ENCODE measurements around the gene PLEKHA7.

Gene PLEKHA7

DNA sequence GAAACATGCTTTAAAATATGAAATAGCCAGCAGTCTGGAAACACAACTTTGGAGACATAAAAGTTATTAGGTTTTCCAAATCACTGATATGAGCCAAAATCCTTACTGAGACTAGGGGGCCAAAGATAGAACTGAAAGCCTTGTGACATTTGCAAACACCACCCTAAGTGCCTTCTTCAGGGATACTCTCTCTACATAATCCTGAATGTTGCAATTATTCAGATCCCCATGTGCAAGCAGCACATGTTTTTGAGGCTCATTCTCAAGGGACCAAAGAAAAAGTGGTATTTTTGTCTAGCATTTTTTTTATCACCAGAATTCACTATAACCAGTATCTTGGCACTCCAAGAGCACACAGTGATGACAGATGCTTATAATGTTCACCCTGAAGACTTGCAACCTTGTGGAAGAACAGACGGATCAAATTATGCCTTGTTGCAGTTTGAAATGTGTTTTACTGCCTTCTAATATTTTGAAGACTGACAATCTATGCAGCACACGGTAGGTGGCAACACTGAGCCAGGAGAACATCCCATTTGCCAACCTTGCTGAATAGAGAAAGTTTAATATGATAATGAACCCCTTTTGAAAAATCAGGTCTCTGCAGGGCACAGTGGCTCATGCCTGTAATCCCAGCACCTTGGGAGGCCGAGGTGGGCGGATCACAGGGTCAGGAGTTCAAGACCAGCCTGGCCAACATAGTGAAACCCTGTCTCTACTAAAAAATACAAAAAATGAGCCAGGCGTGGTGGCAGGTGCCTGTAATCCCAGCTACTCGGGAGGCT lies 78.5 kb downstream of the PLEKHA7 start:
- FAIRE-seq (peak; percentile 94), DNase-seq (ENCODE audit: insufficient read length) (no peak)
- no peak for TF ChIP-seq POLR2A (IDR thresholded peaks at IDR 0.05; ENCODE audit: low read depth, low read length)
- no peak for TF ChIP-seq TAF1 (IDR thresholded peaks at IDR 0.05; ENCODE audit: borderline replicate concordance, low read depth, low read length)
- TF ChIP-seq POLR2AphosphoS5 (IDR thresholded peaks at IDR 0.05; ENCODE audit: low read depth, low read length), result no peak

DNA sequence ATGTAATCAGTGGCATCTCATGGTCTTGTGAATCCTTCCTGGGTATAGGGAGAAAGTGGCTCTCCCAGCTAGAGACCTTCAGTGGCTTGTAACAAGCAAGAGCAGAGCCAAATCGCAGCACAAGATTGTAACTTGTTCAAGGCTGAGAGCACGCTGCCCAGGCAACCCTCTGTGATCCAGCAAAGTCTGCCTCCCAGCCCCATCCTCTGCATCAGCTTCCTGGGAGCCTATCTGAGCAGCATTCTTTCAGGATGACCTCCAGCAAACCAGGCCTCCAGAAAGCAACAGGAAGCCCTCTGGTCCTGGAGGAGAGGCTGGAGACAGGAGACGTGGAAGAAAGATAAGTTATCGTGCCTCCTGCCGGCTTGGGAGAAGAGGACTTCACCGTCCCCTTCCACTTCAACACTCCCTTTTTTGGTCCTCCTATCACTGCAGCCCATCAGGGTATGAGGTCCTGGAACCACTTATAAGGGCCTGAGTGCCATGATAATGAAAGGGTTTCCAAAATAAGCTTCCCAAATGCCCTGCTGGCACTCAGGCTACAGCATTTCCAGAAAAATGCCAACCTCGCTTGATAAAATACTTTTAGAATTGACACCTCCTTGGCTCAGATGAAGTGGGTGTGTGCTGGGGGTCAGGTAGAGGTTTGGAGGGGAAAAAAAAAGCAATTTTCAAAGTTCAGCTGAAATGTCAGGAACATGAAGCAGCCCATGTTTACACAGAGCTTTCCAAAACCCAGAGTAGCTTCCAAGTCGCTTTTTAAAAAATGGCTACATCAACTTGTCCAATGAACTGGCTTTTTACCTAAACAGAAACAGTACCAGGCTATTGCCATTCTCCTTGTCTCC lies 80.2 kb downstream of the PLEKHA7 start:
- FAIRE-seq (no peak), DNase-seq (ENCODE audit: insufficient read length) (no peak)
- TF ChIP-seq POLR2A (IDR thresholded peaks at IDR 0.05; ENCODE audit: low read depth, low read length) (no peak), POLR2AphosphoS5 (IDR thresholded peaks at IDR 0.05; ENCODE audit: low read depth, low read length) (no peak), TAF1 (IDR thresholded peaks at IDR 0.05; ENCODE audit: borderline replicate concordance, low read depth, low read length) (no peak)

DNA sequence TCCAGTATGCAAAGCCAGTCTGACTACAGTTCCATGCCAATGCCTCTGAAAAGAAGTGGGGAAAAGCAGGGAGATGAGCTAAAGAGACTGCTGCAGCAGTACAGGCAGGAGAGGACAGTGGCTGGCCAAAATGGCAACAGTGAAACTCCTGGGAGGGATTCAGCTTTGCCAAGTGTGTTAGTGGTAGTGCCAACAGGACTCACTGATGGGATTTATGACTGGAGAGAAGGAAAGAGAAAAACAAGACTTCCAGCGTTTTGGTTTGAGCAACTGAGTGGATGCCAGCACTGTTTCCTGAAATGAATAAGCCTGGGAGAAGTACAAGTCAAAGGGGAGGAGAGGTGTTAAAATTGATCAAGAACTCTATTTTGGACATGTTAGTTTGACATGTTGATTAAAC lies 80.9 kb downstream of the PLEKHA7 start:
- no peak for FAIRE-seq
- TF ChIP-seq POLR2A (IDR thresholded peaks at IDR 0.05; ENCODE audit: low read depth, low read length) (no peak), TAF1 (IDR thresholded peaks at IDR 0.05; ENCODE audit: borderline replicate concordance, low read depth, low read length) (no peak)
- no peak for DNase-seq (ENCODE audit: insufficient read length)

DNA sequence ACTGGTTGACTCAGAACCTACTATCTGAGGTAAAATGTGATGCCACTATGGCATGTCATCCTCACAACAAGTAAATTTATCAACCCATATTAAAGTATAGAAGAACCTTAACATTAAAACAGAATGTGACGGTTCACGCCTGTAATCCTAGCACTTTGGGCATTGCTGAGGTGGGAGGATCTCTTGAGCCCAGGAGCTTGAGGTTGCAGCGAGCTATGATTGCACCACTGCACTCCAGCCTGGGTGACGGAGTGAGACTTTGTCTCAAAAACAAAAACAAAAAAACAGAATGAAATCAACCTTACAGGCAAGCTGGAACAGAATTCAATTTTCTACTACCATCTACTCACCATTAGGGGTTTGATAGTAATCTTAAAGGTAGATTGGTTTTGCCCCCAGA lies 86.2 kb downstream of the PLEKHA7 start:
- no peak for FAIRE-seq
- TF ChIP-seq POLR2A (IDR thresholded peaks at IDR 0.05; ENCODE audit: low read depth, low read length), result no peak
- no peak for TF ChIP-seq POLR2AphosphoS5 (IDR thresholded peaks at IDR 0.05; ENCODE audit: low read depth, low read length)
- DNase-seq (ENCODE audit: insufficient read length), result no peak

DNA sequence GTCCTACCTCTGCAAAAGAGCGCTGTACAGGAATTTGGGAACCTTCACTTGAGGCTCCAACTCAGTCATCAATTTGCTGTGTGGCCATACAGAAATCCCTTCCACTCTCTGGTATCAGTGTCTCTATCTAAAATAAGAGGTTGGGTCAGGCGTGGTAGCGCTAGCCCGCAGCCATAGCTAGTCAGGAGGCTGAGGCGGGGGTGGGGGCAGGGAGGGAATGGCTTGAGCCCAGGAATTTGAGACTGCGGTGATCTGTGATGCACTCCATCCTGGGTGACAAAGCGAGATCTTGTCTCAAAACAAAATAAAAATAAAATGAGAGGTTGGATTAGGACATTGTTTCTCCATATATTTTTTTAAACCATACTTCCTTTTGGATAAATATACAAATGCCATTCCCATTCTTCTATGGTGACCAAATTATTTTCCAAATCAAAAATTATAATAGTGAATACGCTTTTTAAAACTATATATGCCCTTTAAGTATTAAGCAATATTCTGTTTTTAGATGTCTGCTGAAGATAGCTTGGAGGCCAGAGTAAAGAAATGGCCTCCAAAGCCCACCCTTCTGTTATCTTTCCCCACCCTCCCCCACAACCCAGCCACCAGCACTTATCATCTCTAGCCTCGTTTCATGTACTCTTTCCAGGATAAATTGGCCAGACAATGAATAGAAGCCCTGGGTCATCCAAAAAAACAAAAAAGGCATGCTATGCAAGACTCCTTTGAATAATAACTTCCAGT lies 87.2 kb downstream of the PLEKHA7 start:
- FAIRE-seq (no peak), DNase-seq (ENCODE audit: insufficient read length) (no peak)
- TF ChIP-seq TAF1 (IDR thresholded peaks at IDR 0.05; ENCODE audit: borderline replicate concordance, low read depth, low read length), result no peak
- no peak for TF ChIP-seq POLR2AphosphoS5 (IDR thresholded peaks at IDR 0.05; ENCODE audit: low read depth, low read length)
- no peak for TF ChIP-seq POLR2A (IDR thresholded peaks at IDR 0.05; ENCODE audit: low read depth, low read length)

DNA sequence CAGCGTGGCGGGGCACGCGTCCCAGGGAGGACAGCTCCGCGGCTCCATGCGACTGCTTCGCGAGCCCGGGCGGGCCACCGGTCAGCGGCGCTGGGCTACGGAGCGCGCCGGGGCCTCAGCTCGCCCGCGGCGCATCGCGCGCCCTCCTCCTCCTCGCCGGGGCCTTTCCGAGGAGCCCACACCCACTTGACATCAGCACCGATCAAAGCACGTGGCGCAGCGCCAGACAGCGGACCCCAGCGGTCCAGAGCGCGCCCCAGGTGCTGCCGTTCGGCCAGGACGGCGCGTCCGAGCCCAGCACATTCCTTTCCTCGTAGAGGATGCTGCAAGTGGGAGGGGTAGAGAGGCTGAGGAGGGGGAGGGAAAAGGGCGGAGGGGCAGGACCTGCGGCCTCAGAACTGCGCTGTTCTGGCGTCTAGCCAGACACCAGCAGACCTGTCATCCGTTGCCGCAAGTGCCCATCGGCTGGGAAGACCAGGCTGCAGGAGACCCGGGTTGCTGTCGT lies 88.6 kb downstream of the PLEKHA7 start:
- DNase-seq (ENCODE audit: insufficient read length) (no peak), FAIRE-seq (peak; percentile 67)
- TF ChIP-seq POLR2A (IDR thresholded peaks at IDR 0.05; ENCODE audit: low read depth, low read length) (no peak), TAF1 (IDR thresholded peaks at IDR 0.05; ENCODE audit: borderline replicate concordance, low read depth, low read length) (no peak), POLR2AphosphoS5 (IDR thresholded peaks at IDR 0.05; ENCODE audit: low read depth, low read length) (no peak)

DNA sequence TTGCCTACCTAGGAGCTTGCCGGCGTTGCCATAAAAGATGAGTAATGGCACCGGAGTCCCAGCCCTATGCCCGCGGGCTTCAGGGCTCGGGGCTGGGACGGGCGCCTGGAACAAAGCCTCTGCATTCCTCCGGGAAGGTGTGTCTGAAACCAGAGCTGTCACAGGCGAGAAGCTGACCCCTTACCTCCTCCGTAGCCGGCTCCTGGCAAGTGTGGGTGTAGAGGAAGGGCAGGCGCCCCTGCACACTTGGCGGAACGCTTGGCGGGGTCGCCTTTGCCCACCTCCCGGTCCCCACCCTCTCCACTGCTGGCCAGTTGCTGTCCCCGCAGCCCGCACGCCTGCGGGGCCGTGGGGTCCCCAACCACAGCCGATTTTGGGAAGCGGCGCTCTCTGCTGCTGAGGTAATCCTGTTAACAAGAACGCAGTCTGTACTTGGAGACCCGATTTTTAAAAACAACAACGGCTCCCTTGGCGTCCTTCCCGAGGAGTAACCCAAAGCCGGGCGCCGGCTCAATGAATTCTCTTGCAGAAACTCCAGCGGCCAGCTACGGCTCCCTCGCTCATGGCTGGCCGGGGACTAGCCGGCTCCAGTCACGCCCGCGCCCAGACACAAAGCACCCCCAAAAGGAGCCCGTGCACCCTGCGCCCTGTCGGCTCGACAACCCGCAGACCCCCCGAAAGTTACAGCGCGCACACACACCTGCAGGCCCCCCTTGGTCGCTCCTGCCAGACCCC lies 89.2 kb downstream of the PLEKHA7 start:
- TF ChIP-seq POLR2AphosphoS5 (IDR thresholded peaks at IDR 0.05; ENCODE audit: low read depth, low read length), result no peak
- TF ChIP-seq POLR2A (IDR thresholded peaks at IDR 0.05; ENCODE audit: low read depth, low read length), result no peak
- TF ChIP-seq TAF1 (IDR thresholded peaks at IDR 0.05; ENCODE audit: borderline replicate concordance, low read depth, low read length), result no peak
- no peak for FAIRE-seq
- no peak for DNase-seq (ENCODE audit: insufficient read length)

DNA sequence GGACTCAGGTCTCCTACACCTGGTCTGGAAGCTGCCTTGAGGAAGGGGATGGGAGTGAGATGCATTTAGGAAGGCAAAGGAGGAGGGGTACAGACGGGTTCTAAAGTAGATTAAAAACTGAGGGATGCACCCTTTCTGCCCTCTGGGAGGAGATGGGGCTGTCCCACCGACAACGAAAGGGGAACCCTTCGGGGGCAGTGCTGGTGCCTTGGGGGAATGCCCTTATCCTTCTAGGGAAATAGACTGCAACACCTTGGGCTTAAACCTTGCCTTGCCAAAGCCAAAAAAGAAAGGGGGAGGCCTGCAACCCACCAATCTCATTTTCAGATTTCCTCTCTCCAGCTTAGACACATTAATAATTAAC lies 89.8 kb downstream of the PLEKHA7 start:
- peak; percentile 79 for FAIRE-seq
- TF ChIP-seq POLR2A (IDR thresholded peaks at IDR 0.05; ENCODE audit: low read depth, low read length) (no peak), POLR2AphosphoS5 (IDR thresholded peaks at IDR 0.05; ENCODE audit: low read depth, low read length) (no peak), TAF1 (IDR thresholded peaks at IDR 0.05; ENCODE audit: borderline replicate concordance, low read depth, low read length) (no peak)
- no peak for DNase-seq (ENCODE audit: insufficient read length)

DNA sequence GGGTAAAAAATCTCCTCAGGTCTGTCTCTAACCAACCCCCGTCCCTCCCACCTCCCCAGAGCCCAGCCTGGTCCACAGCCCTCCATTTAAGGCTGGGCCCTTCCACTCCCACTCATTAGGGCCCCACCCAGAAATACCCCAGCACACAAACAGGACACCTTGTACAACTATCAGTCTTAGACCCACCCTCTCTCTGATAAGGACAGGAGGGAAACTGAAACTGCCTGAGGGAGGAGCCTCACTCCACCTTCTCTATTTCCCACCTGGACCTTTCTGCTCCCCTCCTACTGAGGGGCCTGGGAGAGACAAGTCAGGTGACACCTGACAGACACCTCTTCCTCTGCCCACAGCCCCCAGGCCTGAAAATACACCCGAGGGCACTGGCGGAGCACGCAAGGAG lies 90.2 kb downstream of the PLEKHA7 start:
- DNase-seq (ENCODE audit: insufficient read length), result no peak
- TF ChIP-seq TAF1 (IDR thresholded peaks at IDR 0.05; ENCODE audit: borderline replicate concordance, low read depth, low read length) (no peak), POLR2AphosphoS5 (IDR thresholded peaks at IDR 0.05; ENCODE audit: low read depth, low read length) (no peak), POLR2A (IDR thresholded peaks at IDR 0.05; ENCODE audit: low read depth, low read length) (no peak)
- peak; percentile 80 for FAIRE-seq

DNA sequence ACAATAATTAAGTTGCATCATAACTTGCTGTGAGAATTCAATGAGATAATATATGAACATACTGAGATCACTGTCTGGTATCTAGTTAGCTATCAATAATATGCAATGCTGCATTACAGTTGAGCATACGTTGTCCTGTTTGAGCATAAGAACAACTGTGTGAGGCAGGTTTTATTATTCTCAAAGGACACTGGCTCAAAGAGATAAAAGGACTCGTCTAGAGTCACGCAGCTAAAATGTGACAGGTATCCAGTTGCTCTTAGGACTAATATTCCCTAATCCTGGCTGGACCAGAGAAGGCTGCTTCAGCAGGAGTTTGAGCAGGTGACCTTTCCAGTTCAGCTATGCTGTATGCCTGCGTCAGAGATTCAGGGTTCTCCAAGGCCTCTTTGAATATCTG lies 92.5 kb downstream of the PLEKHA7 start:
- FAIRE-seq (no peak), DNase-seq (ENCODE audit: insufficient read length) (no peak)
- no peak for TF ChIP-seq POLR2A (IDR thresholded peaks at IDR 0.05; ENCODE audit: low read depth, low read length)
- TF ChIP-seq POLR2AphosphoS5 (IDR thresholded peaks at IDR 0.05; ENCODE audit: low read depth, low read length), result no peak
- no peak for TF ChIP-seq TAF1 (IDR thresholded peaks at IDR 0.05; ENCODE audit: borderline replicate concordance, low read depth, low read length)

DNA sequence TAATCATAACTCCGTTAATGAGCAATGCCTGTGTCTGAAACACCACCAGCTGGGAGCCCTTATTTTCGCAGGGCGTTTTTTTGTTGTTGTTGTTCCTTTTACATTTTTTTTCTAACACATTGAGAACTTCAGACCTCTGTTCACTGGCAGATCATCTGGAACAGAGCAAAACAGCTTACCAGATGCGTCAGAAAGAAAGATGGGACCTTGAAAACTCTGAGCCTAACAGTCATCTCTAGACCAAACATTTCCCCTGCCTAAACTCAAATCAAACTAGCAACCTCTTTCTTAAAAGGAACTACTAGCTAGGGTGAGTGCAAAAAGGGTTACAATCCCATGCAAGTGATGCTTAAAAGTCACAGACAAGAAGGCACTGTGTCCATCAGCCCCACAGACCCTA lies 93.2 kb downstream of the PLEKHA7 start:
- FAIRE-seq, result no peak
- TF ChIP-seq POLR2A (IDR thresholded peaks at IDR 0.05; ENCODE audit: low read depth, low read length) (no peak), TAF1 (IDR thresholded peaks at IDR 0.05; ENCODE audit: borderline replicate concordance, low read depth, low read length) (no peak), POLR2AphosphoS5 (IDR thresholded peaks at IDR 0.05; ENCODE audit: low read depth, low read length) (no peak)
- DNase-seq (ENCODE audit: insufficient read length), result no peak

Measured in GM12892 (cell line).